H9 (cell line): ENCODE measurements around the gene FHL1. TPM values are rescaled to one million over a fixed set of nuclear protein-coding genes. Genes with fewer than 3 reads are reported as not detected.

Experiments
- DNase-seq: peaks from one replicate; pipeline ENCODE4 v3.0.0-alpha.2; 2017
- H2AFZ ChIP-seq: one replicate; pipeline ENCODE4 v1.6.1; 2013; ENCODE audit warnings: mild to moderate bottlenecking, low read length, control low read depth, moderate library complexity
- H2AK5ac ChIP-seq: 2 replicates; pipeline ENCODE4 v1.6.1; 2013; ENCODE audit warnings: low read length, control low read depth, mixed read lengths; ENCODE audit not compliant: insufficient read length
- H2BK120ac ChIP-seq: one replicate; pipeline ENCODE4 v1.6.1; 2013; ENCODE audit warnings: low read depth, mild to moderate bottlenecking, low read length, control low read depth, inconsistent platforms; ENCODE audit not compliant: poor library complexity, severe bottlenecking
- H2BK12ac ChIP-seq: 2 replicates; pipeline ENCODE4 v1.6.1; 2013; ENCODE audit warnings: low read length, control low read depth, mixed read lengths, low read depth; ENCODE audit not compliant: insufficient read length
- H2BK15ac ChIP-seq: 2 replicates; pipeline ENCODE4 v1.6.1; 2013; ENCODE audit warnings: low read depth, low read length, control low read depth
- H2BK20ac ChIP-seq: one replicate; pipeline ENCODE4 v1.6.1; 2013; ENCODE audit warnings: low read depth, mild to moderate bottlenecking, low read length, control low read depth, inconsistent platforms; ENCODE audit not compliant: poor library complexity, severe bottlenecking
- H2BK5ac ChIP-seq: 2 replicates; pipeline ENCODE4 v1.6.1; 2013; ENCODE audit warnings: low read length, control low read depth, mixed read lengths; ENCODE audit not compliant: insufficient read length
- H3K14ac ChIP-seq: 2 replicates; pipeline ENCODE4 v1.6.1; 2013; ENCODE audit warnings: low read length, control low read depth; ENCODE audit not compliant: insufficient read depth
- H3K18ac ChIP-seq: 2 replicates; pipeline ENCODE4 v1.6.1; 2013; ENCODE audit warnings: low read depth, mild to moderate bottlenecking, mixed read lengths, low read length, control low read depth; ENCODE audit not compliant: insufficient read length
- H3K23ac ChIP-seq: 2 replicates; pipeline ENCODE4 v1.6.1; 2013; ENCODE audit warnings: low read length, control low read depth, mixed read lengths, low read depth; ENCODE audit not compliant: insufficient read length
- H3K23me2 ChIP-seq: 2 replicates; pipeline ENCODE4 v1.6.1; 2013; ENCODE audit warnings: low read depth, mild to moderate bottlenecking, mixed read lengths, low read length, control low read depth; ENCODE audit not compliant: insufficient read length, poor library complexity, severe bottlenecking
- H3K27ac ChIP-seq: 2 replicates; pipeline ENCODE4 v1.5.1; 2013; ENCODE audit warnings: low read length, control low read depth, mixed read lengths, low read depth; ENCODE audit not compliant: insufficient read length
- H3K27me3 ChIP-seq: 2 replicates; pipeline ENCODE4 v1.6.1; 2013; ENCODE audit warnings: low read length, control low read depth, inconsistent platforms; ENCODE audit not compliant: insufficient read depth
- H3K4ac ChIP-seq: 2 replicates; pipeline ENCODE4 v1.6.1; 2013; ENCODE audit warnings: low read depth, mild to moderate bottlenecking, control low read depth, inconsistent platforms, low read length, moderate library complexity
- H3K4me1 ChIP-seq: 2 replicates; pipeline ENCODE4 v1.6.1; 2013; ENCODE audit warnings: low read length, control low read depth, inconsistent platforms; ENCODE audit not compliant: insufficient read depth
- H3K4me2 ChIP-seq: 2 replicates; pipeline ENCODE4 v1.6.1; 2013; ENCODE audit warnings: low read length, control low read depth, mixed read lengths; ENCODE audit not compliant: insufficient read length, insufficient read depth
- H3K56ac ChIP-seq: 2 replicates; pipeline ENCODE4 v1.6.1; 2013; ENCODE audit warnings: low read depth, mild to moderate bottlenecking, mixed read lengths, low read length, control low read depth; ENCODE audit not compliant: insufficient read length
- H3K79me1 ChIP-seq: 2 replicates; pipeline ENCODE4 v1.6.1; 2013; ENCODE audit warnings: low read depth, mild to moderate bottlenecking, moderate library complexity, low read length, control low read depth, inconsistent platforms; ENCODE audit not compliant: insufficient read depth, poor library complexity, severe bottlenecking
- H3K79me2 ChIP-seq: 2 replicates; pipeline ENCODE4 v1.6.1; 2013; ENCODE audit warnings: low read length, control low read depth, inconsistent platforms; ENCODE audit not compliant: insufficient read depth
- H3K9ac ChIP-seq: 2 replicates; pipeline ENCODE4 v1.6.1; 2013; ENCODE audit warnings: low read length, control low read depth, mixed read lengths; ENCODE audit not compliant: insufficient read length; ENCODE audit errors: extremely low read depth
- H3K9me3 ChIP-seq: one replicate; pipeline ENCODE4 v1.6.1; 2013; ENCODE audit warnings: low read depth, low read length, inconsistent platforms; ENCODE audit not compliant: control insufficient read depth
- H3T11ph ChIP-seq: one replicate; pipeline ENCODE4 v1.6.1; 2013; ENCODE audit warnings: mild to moderate bottlenecking, low read length, control low read depth, inconsistent platforms
- H4K20me1 ChIP-seq: one replicate; pipeline ENCODE4 v1.6.1; 2013; ENCODE audit not compliant: control insufficient read depth, insufficient read length, insufficient read depth
- H4K5ac ChIP-seq: 2 replicates; pipeline ENCODE4 v1.6.1; 2013; ENCODE audit warnings: low read depth, mild to moderate bottlenecking, mixed read lengths, low read length, control low read depth; ENCODE audit not compliant: insufficient read length
- H4K8ac ChIP-seq: replicated peaks from 2 replicates; pipeline ENCODE4 v1.6.1; 2013; ENCODE audit warnings: low read length, control low read depth, mixed read lengths, low read depth; ENCODE audit not compliant: insufficient read length
- H4K91ac ChIP-seq: 2 replicates; pipeline ENCODE4 v1.6.1; 2013; ENCODE audit warnings: low read depth, mild to moderate bottlenecking, moderate library complexity, mixed read lengths, low read length, control low read depth; ENCODE audit not compliant: insufficient read length
- H3K27ac Mint-ChIP-seq, 3 experiments: 2 replicates in 2 of 3; 3 replicates in 1 of 3; pipeline ENCODE4 v1.8.0; 2020 to 2021; ENCODE audit warnings: mixed read lengths in 3 of 3, mild to moderate bottlenecking in 1 of 3, moderate library complexity in 1 of 3
- H3K27me3 Mint-ChIP-seq: 2 replicates; pipeline ENCODE4 v1.8.0; 2021; ENCODE audit warnings: low read depth, mild to moderate bottlenecking, moderate library complexity, mixed read lengths
- H3K36me3 Mint-ChIP-seq, 3 experiments: 2 replicates in 2 of 3; 3 replicates in 1 of 3; pipeline ENCODE4 v1.8.0; 2020 to 2021; ENCODE audit warnings: low read depth in 3 of 3, mixed read lengths in 3 of 3; ENCODE audit not compliant: insufficient read depth in 1 of 3
- H3K4me1 Mint-ChIP-seq, 2 experiments: 2 replicates each; pipeline ENCODE4 v1.8.0; 2020; ENCODE audit warnings: mixed read lengths in 2 of 2
- H3K4me3 Mint-ChIP-seq, 2 experiments: 2 replicates in 1 of 2; 3 replicates in 1 of 2; pipeline ENCODE4 v1.8.0; 2020 to 2021; ENCODE audit warnings: mild to moderate bottlenecking in 2 of 2, mixed read lengths in 2 of 2, moderate library complexity in 1 of 2
- H3K9me3 Mint-ChIP-seq, 2 experiments: 2 replicates in 1 of 2; 3 replicates in 1 of 2; pipeline ENCODE4 v1.8.0; 2020; ENCODE audit warnings: mild to moderate bottlenecking in 2 of 2, mixed read lengths in 2 of 2, moderate library complexity in 1 of 2
- CTCF ChIP-seq: fragments of 200-600 bp; sonication (generic); conservative IDR thresholded peaks from 3 replicates; pipeline ENCODE4 v1.8.0; 2021; ENCODE audit warnings: antibody characterized with exemption, mild to moderate bottlenecking
- WGBS: extraction: QIAGEN DNeasy Blood & Tissue Kit; methylation state at CpG from one replicate; pipeline ENCODE4 v1.1.7; 2013; ENCODE audit warnings: missing lambda C conversion rate, low lambda C conversion rate, mixed read lengths; ENCODE audit not compliant: insufficient read length; ENCODE audit errors: extremely low coverage; 5-methylcytosine and 5-hydroxymethylcytosine counted together
- total RNA-seq: library from RNA; stranded (reverse); gene quantifications from 2 replicates; pipeline ENCODE4 v1.2.1, GENCODE V29; 2021

The FHL1 gene
- total RNA-seq, 1 experiment from 2014 or later = 20.0 TPM

- no peaks in the 10 kb centered on the region for H3K4me1 ChIP-seq
- Mint-ChIP-seq H3K4me3 (peak overlapping the region; percentile 62 to 85), H3K27ac (peak overlapping the region in 1 of 3 experiments; percentile 67; a peak in 1 of 7 replicates), H3K27me3 (peaks cover 54% of the 10 kb centered on the region), H3K4me1 (peaks cover 0 to 16% of the 10 kb centered on the region in 2 experiments; a peak in 2 of 4 replicates), H3K9me3 (peaks cover 67 to 77% of the 10 kb centered on the region in 2 experiments), H3K36me3 (peaks cover 0 to 7% (median 5%) of the 10 kb centered on the region in 3 experiments; a peak in 4 of 7 replicates)
- H2AK5ac ChIP-seq = no peak overlapping the region
- H4K20me1 ChIP-seq = no peaks in the 10 kb centered on the region
- WGBS = no CpG with 5 or more reads among the region's 17 CpGs
- H2AFZ ChIP-seq = no peak overlapping the region
- DNase-seq = no peak
- no peak overlapping the region for H3K27ac ChIP-seq
- no peak overlapping the region for H3T11ph ChIP-seq
- H3K18ac ChIP-seq = no peak overlapping the region
- H2BK5ac ChIP-seq = no peak overlapping the region
- no peak overlapping the region for H3K14ac ChIP-seq
- H3K23me2 ChIP-seq = no peaks in the 10 kb centered on the region
- no peak overlapping the region for H3K4ac ChIP-seq
- no peak overlapping the region for H2BK20ac ChIP-seq
- TF ChIP-seq CTCF = no peak
- H2BK12ac ChIP-seq = no peak overlapping the region
- H3K23ac ChIP-seq = no peak overlapping the region
- H3K9ac ChIP-seq = no peak overlapping the region
- no peak overlapping the region for H4K91ac ChIP-seq
- no peak overlapping the region for H2BK15ac ChIP-seq
- H4K5ac ChIP-seq = no peak overlapping the region
- H3K56ac ChIP-seq = no peak overlapping the region
- H3K79me2 ChIP-seq = no peaks in the 10 kb centered on the region
- H3K4me2 ChIP-seq = peak overlapping the region; percentile 71
- H4K8ac ChIP-seq = no peak overlapping the region
- no peak overlapping the region for H2BK120ac ChIP-seq
- peaks cover 15% of the 10 kb centered on the region for H3K9me3 ChIP-seq
- H3K27me3 ChIP-seq = peaks cover 2% of the 10 kb centered on the region; the same call in 1 of the 2 replicates
- no peaks in the 10 kb centered on the region for H3K79me1 ChIP-seq
Observed at GRCh38 chrX:136147976-136148375, 643 bp downstream of the FHL1 start.
